ENCODE measurements around the gene TMEM120B.

TMEM120B gene

GRCh38 chr12:121792607-121793439, 80.3 kb downstream of the TMEM120B start:
- DNase-seq (ENCODE audit: low spot score) = no peak

GRCh38 chr12:121793440-121793837, 80.9 kb downstream of the TMEM120B start, which contains the start of gene RHOF:
Gene RHOF (minus strand): TSS chr12:121793688. CDS start chr12:121793633, 55 bp downstream.
- DNase-seq (ENCODE audit: low spot score) = peak; percentile 61

GRCh38 chr12:121793838-121794533, 81.4 kb downstream of the TMEM120B start:
- peak; percentile 93 for DNase-seq (ENCODE audit: low spot score)

GRCh38 chr12:121794534-121795033, 82.0 kb downstream of the TMEM120B start:
- DNase-seq (ENCODE audit: low spot score) = no peak

- peak; percentile 87 for DNase-seq (ENCODE audit: low spot score)
These were observed 82.7 kb downstream of the TMEM120B start for GRCh38 chr12:121795034-121795968.

- peak; percentile 93 for DNase-seq (ENCODE audit: low spot score)
These were observed 84.6 kb downstream of the TMEM120B start for GRCh38 chr12:121796855-121797751.

- no peak for DNase-seq (ENCODE audit: low spot score)
These were observed 85.6 kb downstream of the TMEM120B start for GRCh38 chr12:121797937-121798786.

- DNase-seq (ENCODE audit: low spot score) = no peak
These were observed 86.2 kb downstream of the TMEM120B start for GRCh38 chr12:121798787-121799155.

GRCh38 chr12:121799156-121799841, 86.7 kb downstream of the TMEM120B start:
- peak; percentile 86 for DNase-seq (ENCODE audit: low spot score)

- DNase-seq (ENCODE audit: low spot score) = peak; percentile 94
These were observed 87.5 kb downstream of the TMEM120B start for GRCh38 chr12:121799842-121800693.

- peak; percentile 82 for DNase-seq (ENCODE audit: low spot score)
These were observed 88.4 kb downstream of the TMEM120B start for GRCh38 chr12:121800694-121801594.

- DNase-seq (ENCODE audit: low spot score) = no peak
These were observed 89.3 kb downstream of the TMEM120B start for GRCh38 chr12:121801595-121802484.

- no peak for DNase-seq (ENCODE audit: low spot score)
These were observed 89.9 kb downstream of the TMEM120B start for GRCh38 chr12:121802485-121802842.

- peak; percentile 96 for DNase-seq (ENCODE audit: low spot score)
These were observed 90.5 kb downstream of the TMEM120B start for GRCh38 chr12:121802843-121803698.

- DNase-seq (ENCODE audit: low spot score) = peak; percentile 58
These were observed 91.4 kb downstream of the TMEM120B start, which contains the start of gene SETD1B for GRCh38 chr12:121803861-121804416. Gene SETD1B (plus strand): TSS chr12:121804009. CDS start chr12:121804738, 729 bp downstream.

Measured in GM03348 (cell line).